Smooth muscle cell (in vitro differentiated cells): ENCODE data around the gene INTS6. TPM values are rescaled to one million over a fixed set of nuclear protein-coding genes. Genes with fewer than 3 reads are reported as not detected.
A peak's percentile ranks its signal among the peaks of the same experiment; 100 is the strongest.

Source experiments
- DNase-seq: peaks from one replicate; lab custom pipeline; 2025; ENCODE audit not compliant: unreplicated experiment; lab: John Stamatoyannopoulos, UW
- H2AFZ ChIP-seq: fragments of 200-600 bp; sonication (generic); 2 replicates; pipeline ENCODE4 v1.6.0; 2016; ENCODE audit warnings: antibody characterized with exemption, low read depth, mild to moderate bottlenecking
- H3F3A ChIP-seq: fragments of 200-600 bp; sonication (generic); 2 replicates; pipeline ENCODE4 v1.6.0; 2017; ENCODE audit warnings: antibody characterized with exemption, low read depth
- H3K27ac ChIP-seq: fragments of 200-600 bp; sonication (generic); 2 replicates; pipeline ENCODE4 v1.5.1; 2016; ENCODE audit warnings: low read depth, mild to moderate bottlenecking
- H3K27me3 ChIP-seq: fragments of 200-600 bp; sonication (generic); 2 replicates; pipeline ENCODE4 v1.6.1; 2016; ENCODE audit warnings: low read depth, mild to moderate bottlenecking
- H3K36me3 ChIP-seq: fragments of 200-600 bp; sonication (generic); 2 replicates; pipeline ENCODE4 v1.5.1; 2016; ENCODE audit warnings: low read depth
- H3K4me1 ChIP-seq: fragments of 200-600 bp; sonication (generic); 2 replicates; pipeline ENCODE4 v1.5.1; 2016; ENCODE audit warnings: low read depth
- H3K4me2 ChIP-seq: fragments of 200-600 bp; sonication (generic); 2 replicates; pipeline ENCODE4 v1.6.0; 2016; ENCODE audit warnings: mild to moderate bottlenecking
- H3K4me3 ChIP-seq: fragments of 200-600 bp; sonication (generic); 2 replicates; pipeline ENCODE4 v1.5.1; 2016; ENCODE audit warnings: mild to moderate bottlenecking
- H3K79me2 ChIP-seq: fragments of 200-600 bp; sonication (generic); 2 replicates; pipeline ENCODE4 v1.6.0; 2016; ENCODE audit warnings: low read depth, mild to moderate bottlenecking
- H3K9ac ChIP-seq: fragments of 200-600 bp; sonication (generic); 2 replicates; pipeline ENCODE4 v1.6.0; 2016; ENCODE audit warnings: low read depth
- H3K9me3 ChIP-seq: fragments of 200-600 bp; sonication (generic); replicated peaks from 2 replicates; pipeline ENCODE4 v1.5.1; 2016; ENCODE audit warnings: low read depth
- H4K20me1 ChIP-seq: fragments of 200-600 bp; sonication (generic); 2 replicates; pipeline ENCODE4 v1.6.0; 2016; ENCODE audit warnings: low read depth
- WGBS: methylation state at CpG from one replicate; pipeline ENCODE4 v1.1.7; 2016; ENCODE audit warnings: low lambda C conversion rate; 5-methylcytosine and 5-hydroxymethylcytosine counted together
- polyA plus RNA-seq: library from polyadenylated mRNA; unstranded; fragments of >200 nt; fragmentation: Nextera tagmentation; extraction: Ambion mirVana; gene quantifications from 2 replicates; pipeline ENCODE4 v1.2.1, GENCODE V29; 2016
- total RNA-seq: library from RNA; depleted of rRNA; stranded (reverse); fragments of >200 nt; gene quantifications from 2 replicates; pipeline ENCODE4 v1.2.3, GENCODE V29; 2014
- TF ChIP-seq, protein P1 (sequence below): fragments of 200-600 bp; sonication (generic); IDR thresholded peaks from 2 replicates; pipeline ENCODE4 v1.5.1; 2017; ENCODE audit warnings: borderline replicate concordance, mild to moderate bottlenecking, antibody characterized with exemption; ENCODE audit not compliant: insufficient read depth, poor library complexity, severe bottlenecking

The INTS6 gene
- total and polyA plus RNA-seq, 2 experiments from 2014 or later: 22.5 to 51.6 TPM

DNA sequence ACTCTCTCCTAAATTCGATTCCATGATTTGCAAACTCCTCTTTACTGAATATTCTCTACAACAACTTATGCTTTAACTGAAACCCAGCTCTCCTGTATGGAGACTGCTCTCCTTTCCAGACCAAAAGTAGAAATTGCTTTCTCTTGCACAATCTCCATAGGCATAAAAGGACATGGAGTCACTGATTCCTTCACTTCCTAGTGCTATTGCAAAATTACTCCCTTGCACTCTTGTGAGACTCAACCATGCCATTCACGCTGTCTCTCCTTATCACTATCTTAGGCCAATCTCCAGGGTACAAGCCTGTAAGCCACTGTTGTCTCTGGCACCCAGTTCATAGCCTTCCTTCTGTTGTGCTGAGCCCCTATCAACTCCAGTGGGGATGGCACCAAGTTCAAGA, 82.7 kb downstream of the INTS6 start:
- no peak overlapping the region for H3K27ac ChIP-seq

GRCh38 chr13:51364404-51365008, 88.3 kb downstream of the INTS6 start:
- H3K4me3 ChIP-seq: no peak overlapping the region
- peaks cover 28% of the 10 kb centered on the region for H3K36me3 ChIP-seq
- H3K9me3 ChIP-seq: no peaks in the 10 kb centered on the region
- H3K4me1 ChIP-seq: no peaks in the 10 kb centered on the region
- TF ChIP-seq, protein P1, sequence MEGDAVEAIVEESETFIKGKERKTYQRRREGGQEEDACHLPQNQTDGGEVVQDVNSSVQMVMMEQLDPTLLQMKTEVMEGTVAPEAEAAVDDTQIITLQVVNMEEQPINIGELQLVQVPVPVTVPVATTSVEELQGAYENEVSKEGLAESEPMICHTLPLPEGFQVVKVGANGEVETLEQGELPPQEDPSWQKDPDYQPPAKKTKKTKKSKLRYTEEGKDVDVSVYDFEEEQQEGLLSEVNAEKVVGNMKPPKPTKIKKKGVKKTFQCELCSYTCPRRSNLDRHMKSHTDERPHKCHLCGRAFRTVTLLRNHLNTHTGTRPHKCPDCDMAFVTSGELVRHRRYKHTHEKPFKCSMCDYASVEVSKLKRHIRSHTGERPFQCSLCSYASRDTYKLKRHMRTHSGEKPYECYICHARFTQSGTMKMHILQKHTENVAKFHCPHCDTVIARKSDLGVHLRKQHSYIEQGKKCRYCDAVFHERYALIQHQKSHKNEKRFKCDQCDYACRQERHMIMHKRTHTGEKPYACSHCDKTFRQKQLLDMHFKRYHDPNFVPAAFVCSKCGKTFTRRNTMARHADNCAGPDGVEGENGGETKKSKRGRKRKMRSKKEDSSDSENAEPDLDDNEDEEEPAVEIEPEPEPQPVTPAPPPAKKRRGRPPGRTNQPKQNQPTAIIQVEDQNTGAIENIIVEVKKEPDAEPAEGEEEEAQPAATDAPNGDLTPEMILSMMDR: no peak
- H2AFZ ChIP-seq: no peak overlapping the region
- no peaks in the 10 kb centered on the region for H3K79me2 ChIP-seq
- H4K20me1 ChIP-seq: peaks cover 6% of the 10 kb centered on the region
- WGBS: 53% methylated on average over 3 of the region's 3 CpGs
- H3K27me3 ChIP-seq: no peaks in the 10 kb centered on the region
- no peak for DNase-seq
- peak overlapping the region; percentile 6 for H3K27ac ChIP-seq
- peaks cover 8% of the 10 kb centered on the region for H3F3A ChIP-seq
- no peak overlapping the region for H3K4me2 ChIP-seq
- H3K9ac ChIP-seq: no peak overlapping the region

More for the DNA sequence above, 82.7 kb downstream of the INTS6 start:
- Histone ChIP-seq H3K4me3 (no peak overlapping the region), H3K9me3 (no peaks in the 10 kb centered on the region), H3K4me2 (no peak overlapping the region), H3K4me1 (no peaks in the 10 kb centered on the region), H3K36me3 (peaks cover 50% of the 10 kb centered on the region), H2AFZ (no peak overlapping the region), H3F3A (no peaks in the 10 kb centered on the region), H3K79me2 (no peaks in the 10 kb centered on the region), H3K27me3 (no peaks in the 10 kb centered on the region), H4K20me1 (peaks cover 30% of the 10 kb centered on the region), H3K9ac (no peak overlapping the region)
- 76% methylated on average over 2 of the region's 2 CpGs for WGBS
- DNase-seq: no peak
- TF ChIP-seq, protein P1: no peak

GRCh38 chr13:51363625-51364024, 89.2 kb downstream of the INTS6 start:
- Histone ChIP-seq H4K20me1 (peaks cover 6% of the 10 kb centered on the region), H3K79me2 (no peaks in the 10 kb centered on the region), H3K36me3 (peaks cover 26% of the 10 kb centered on the region), H3K9ac (no peak overlapping the region), H3K4me1 (no peaks in the 10 kb centered on the region), H3K4me2 (no peak overlapping the region), H3K27me3 (no peaks in the 10 kb centered on the region), H3K9me3 (no peaks in the 10 kb centered on the region), H3K4me3 (no peak overlapping the region), H2AFZ (no peak overlapping the region), H3F3A (peaks cover 8% of the 10 kb centered on the region), H3K27ac (no peak overlapping the region)
- no peak for DNase-seq
- TF ChIP-seq, protein P1: no peak

GRCh38 chr13:51361106-51361505, 91.7 kb downstream of the INTS6 start:
- Histone ChIP-seq H2AFZ (no peak overlapping the region), H3K27ac (no peak overlapping the region), H3K4me2 (peak overlapping the region; percentile 13), H3K27me3 (no peaks in the 10 kb centered on the region), H3K36me3 (peaks cover 5% of the 10 kb centered on the region), H3K79me2 (no peaks in the 10 kb centered on the region), H3F3A (peaks cover 12% of the 10 kb centered on the region), H3K9ac (no peak overlapping the region), H3K9me3 (no peaks in the 10 kb centered on the region), H4K20me1 (peaks cover 6% of the 10 kb centered on the region), H3K4me1 (no peaks in the 10 kb centered on the region), H3K4me3 (no peak overlapping the region)
- no peak for DNase-seq
- TF ChIP-seq, protein P1: no peak
